Stimulated activated CD8-positive, alpha-beta memory T cell treated with anti-CD3 and anti-CD28 coated beads, Interleukin-12 subunit alpha, Interleukin-12 subunit beta, amount 100 ng/mL, for 1 hour (primary cell): ENCODE data around the gene NEK1.
A peak's percentile ranks its signal among the peaks of the same experiment; 100 is the strongest.

ENCODE experiments used
- DNase-seq: peaks from one replicate; pipeline ENCODE4 v3.0.0-alpha.2; 2020; ENCODE audit warnings: low read depth

Gene NEK1

GRCh38 chr4:169418846-169419245 lies 193.5 kb downstream of the NEK1 start:
- DNase-seq: no peak

- DNase-seq: no peak
These were observed 194.6 kb downstream of the NEK1 start for GRCh38 chr4:169417629-169418282.

GRCh38 chr4:169416997-169417396 lies 195.4 kb downstream of the NEK1 start:
- no peak for DNase-seq

- DNase-seq: no peak
These were observed 195.9 kb downstream of the NEK1 start for GRCh38 chr4:169416461-169416860.

- DNase-seq: no peak
These were observed 197.5 kb downstream of the NEK1 start for GRCh38 chr4:169414913-169415312.

- no peak for DNase-seq
These were observed 200.3 kb downstream of the NEK1 start for GRCh38 chr4:169412046-169412445.

- DNase-seq: peak; percentile 11
These were observed 201.3 kb downstream of the NEK1 start for GRCh38 chr4:169410839-169411770.

GRCh38 chr4:169407217-169407845 lies 205.1 kb downstream of the NEK1 start:
- no peak for DNase-seq

GRCh38 chr4:169404960-169405359 lies 207.4 kb downstream of the NEK1 start:
- DNase-seq: no peak

- no peak for DNase-seq
These were observed 211.6 kb downstream of the NEK1 start for GRCh38 chr4:169400832-169401231.

GRCh38 chr4:169399976-169400767 lies 212.2 kb downstream of the NEK1 start:
- DNase-seq: no peak

- no peak for DNase-seq
These were observed 214.1 kb downstream of the NEK1 start for GRCh38 chr4:169398316-169398715.

GRCh38 chr4:169397762-169398161 lies 214.6 kb downstream of the NEK1 start:
- no peak for DNase-seq

GRCh38 chr4:169385376-169385775 lies 227.0 kb downstream of the NEK1 start:
- DNase-seq: no peak

- DNase-seq: no peak
These were observed 227.6 kb downstream of the NEK1 start for GRCh38 chr4:169384779-169385178.

- DNase-seq: no peak
These were observed 228.7 kb downstream of the NEK1 start for GRCh38 chr4:169383724-169384123.

GRCh38 chr4:169379688-169380087 lies 232.7 kb downstream of the NEK1 start:
- no peak for DNase-seq

GRCh38 chr4:169377367-169377766 lies 235.0 kb downstream of the NEK1 start:
- no peak for DNase-seq

GRCh38 chr4:169376421-169376820 lies 236.0 kb downstream of the NEK1 start:
- no peak for DNase-seq

- DNase-seq: no peak
These were observed 239.6 kb downstream of the NEK1 start for GRCh38 chr4:169372791-169373190.

- DNase-seq: no peak
These were observed 242.7 kb downstream of the NEK1 start for GRCh38 chr4:169369634-169370033.

GRCh38 chr4:169367826-169368225 lies 244.6 kb downstream of the NEK1 start:
- no peak for DNase-seq
